H9 (cell line): ENCODE results near the gene PXDN. TPM values are rescaled to one million over a fixed set of nuclear protein-coding genes. Genes with fewer than 3 reads are reported as not detected.

Experiments used
- DNase-seq: peaks from one replicate; pipeline ENCODE4 v3.0.0-alpha.2; 2017
- H2AFZ ChIP-seq: one replicate; pipeline ENCODE4 v1.6.1; 2013; ENCODE audit warnings: mild to moderate bottlenecking, low read length, control low read depth, moderate library complexity
- H2AK5ac ChIP-seq: 2 replicates; pipeline ENCODE4 v1.6.1; 2013; ENCODE audit warnings: low read length, control low read depth, mixed read lengths; ENCODE audit not compliant: insufficient read length
- H2BK120ac ChIP-seq: one replicate; pipeline ENCODE4 v1.6.1; 2013; ENCODE audit warnings: low read depth, mild to moderate bottlenecking, low read length, control low read depth, inconsistent platforms; ENCODE audit not compliant: poor library complexity, severe bottlenecking
- H2BK12ac ChIP-seq: 2 replicates; pipeline ENCODE4 v1.6.1; 2013; ENCODE audit warnings: low read length, control low read depth, mixed read lengths, low read depth; ENCODE audit not compliant: insufficient read length
- H2BK15ac ChIP-seq: 2 replicates; pipeline ENCODE4 v1.6.1; 2013; ENCODE audit warnings: low read depth, low read length, control low read depth
- H2BK20ac ChIP-seq: one replicate; pipeline ENCODE4 v1.6.1; 2013; ENCODE audit warnings: low read depth, mild to moderate bottlenecking, low read length, control low read depth, inconsistent platforms; ENCODE audit not compliant: poor library complexity, severe bottlenecking
- H2BK5ac ChIP-seq: 2 replicates; pipeline ENCODE4 v1.6.1; 2013; ENCODE audit warnings: low read length, control low read depth, mixed read lengths; ENCODE audit not compliant: insufficient read length
- H3K14ac ChIP-seq: 2 replicates; pipeline ENCODE4 v1.6.1; 2013; ENCODE audit warnings: low read length, control low read depth; ENCODE audit not compliant: insufficient read depth
- H3K18ac ChIP-seq: 2 replicates; pipeline ENCODE4 v1.6.1; 2013; ENCODE audit warnings: low read depth, mild to moderate bottlenecking, mixed read lengths, low read length, control low read depth; ENCODE audit not compliant: insufficient read length
- H3K23ac ChIP-seq: 2 replicates; pipeline ENCODE4 v1.6.1; 2013; ENCODE audit warnings: low read length, control low read depth, mixed read lengths, low read depth; ENCODE audit not compliant: insufficient read length
- H3K23me2 ChIP-seq: 2 replicates; pipeline ENCODE4 v1.6.1; 2013; ENCODE audit warnings: low read depth, mild to moderate bottlenecking, mixed read lengths, low read length, control low read depth; ENCODE audit not compliant: insufficient read length, poor library complexity, severe bottlenecking
- H3K27ac ChIP-seq: 2 replicates; pipeline ENCODE4 v1.5.1; 2013; ENCODE audit warnings: low read length, control low read depth, mixed read lengths, low read depth; ENCODE audit not compliant: insufficient read length
- H3K27me3 ChIP-seq: 2 replicates; pipeline ENCODE4 v1.6.1; 2013; ENCODE audit warnings: low read length, control low read depth, inconsistent platforms; ENCODE audit not compliant: insufficient read depth
- H3K4ac ChIP-seq: 2 replicates; pipeline ENCODE4 v1.6.1; 2013; ENCODE audit warnings: low read depth, mild to moderate bottlenecking, control low read depth, inconsistent platforms, low read length, moderate library complexity
- H3K4me1 ChIP-seq: 2 replicates; pipeline ENCODE4 v1.6.1; 2013; ENCODE audit warnings: low read length, control low read depth, inconsistent platforms; ENCODE audit not compliant: insufficient read depth
- H3K4me2 ChIP-seq: 2 replicates; pipeline ENCODE4 v1.6.1; 2013; ENCODE audit warnings: low read length, control low read depth, mixed read lengths; ENCODE audit not compliant: insufficient read length, insufficient read depth
- H3K56ac ChIP-seq: 2 replicates; pipeline ENCODE4 v1.6.1; 2013; ENCODE audit warnings: low read depth, mild to moderate bottlenecking, mixed read lengths, low read length, control low read depth; ENCODE audit not compliant: insufficient read length
- H3K79me1 ChIP-seq: 2 replicates; pipeline ENCODE4 v1.6.1; 2013; ENCODE audit warnings: low read depth, mild to moderate bottlenecking, moderate library complexity, low read length, control low read depth, inconsistent platforms; ENCODE audit not compliant: insufficient read depth, poor library complexity, severe bottlenecking
- H3K79me2 ChIP-seq: 2 replicates; pipeline ENCODE4 v1.6.1; 2013; ENCODE audit warnings: low read length, control low read depth, inconsistent platforms; ENCODE audit not compliant: insufficient read depth
- H3K9ac ChIP-seq: 2 replicates; pipeline ENCODE4 v1.6.1; 2013; ENCODE audit warnings: low read length, control low read depth, mixed read lengths; ENCODE audit not compliant: insufficient read length; ENCODE audit errors: extremely low read depth
- H3K9me3 ChIP-seq: one replicate; pipeline ENCODE4 v1.6.1; 2013; ENCODE audit warnings: low read depth, low read length, inconsistent platforms; ENCODE audit not compliant: control insufficient read depth
- H3T11ph ChIP-seq: one replicate; pipeline ENCODE4 v1.6.1; 2013; ENCODE audit warnings: mild to moderate bottlenecking, low read length, control low read depth, inconsistent platforms
- H4K20me1 ChIP-seq: one replicate; pipeline ENCODE4 v1.6.1; 2013; ENCODE audit not compliant: control insufficient read depth, insufficient read length, insufficient read depth
- H4K5ac ChIP-seq: 2 replicates; pipeline ENCODE4 v1.6.1; 2013; ENCODE audit warnings: low read depth, mild to moderate bottlenecking, mixed read lengths, low read length, control low read depth; ENCODE audit not compliant: insufficient read length
- H4K8ac ChIP-seq: replicated peaks from 2 replicates; pipeline ENCODE4 v1.6.1; 2013; ENCODE audit warnings: low read length, control low read depth, mixed read lengths, low read depth; ENCODE audit not compliant: insufficient read length
- H4K91ac ChIP-seq: 2 replicates; pipeline ENCODE4 v1.6.1; 2013; ENCODE audit warnings: low read depth, mild to moderate bottlenecking, moderate library complexity, mixed read lengths, low read length, control low read depth; ENCODE audit not compliant: insufficient read length
- H3K27ac Mint-ChIP-seq, 3 experiments: 2 replicates in 2 of 3; 3 replicates in 1 of 3; pipeline ENCODE4 v1.8.0; 2020 to 2021; ENCODE audit warnings: mixed read lengths in 3 of 3, mild to moderate bottlenecking in 1 of 3, moderate library complexity in 1 of 3
- H3K27me3 Mint-ChIP-seq: 2 replicates; pipeline ENCODE4 v1.8.0; 2021; ENCODE audit warnings: low read depth, mild to moderate bottlenecking, moderate library complexity, mixed read lengths
- H3K36me3 Mint-ChIP-seq, 3 experiments: 2 replicates in 2 of 3; 3 replicates in 1 of 3; pipeline ENCODE4 v1.8.0; 2020 to 2021; ENCODE audit warnings: low read depth in 3 of 3, mixed read lengths in 3 of 3; ENCODE audit not compliant: insufficient read depth in 1 of 3
- H3K4me1 Mint-ChIP-seq, 2 experiments: 2 replicates each; pipeline ENCODE4 v1.8.0; 2020; ENCODE audit warnings: mixed read lengths in 2 of 2
- H3K4me3 Mint-ChIP-seq, 2 experiments: 2 replicates in 1 of 2; 3 replicates in 1 of 2; pipeline ENCODE4 v1.8.0; 2020 to 2021; ENCODE audit warnings: mild to moderate bottlenecking in 2 of 2, mixed read lengths in 2 of 2, moderate library complexity in 1 of 2
- H3K9me3 Mint-ChIP-seq, 2 experiments: 2 replicates in 1 of 2; 3 replicates in 1 of 2; pipeline ENCODE4 v1.8.0; 2020; ENCODE audit warnings: mild to moderate bottlenecking in 2 of 2, mixed read lengths in 2 of 2, moderate library complexity in 1 of 2
- CTCF ChIP-seq: fragments of 200-600 bp; sonication (generic); conservative IDR thresholded peaks from 3 replicates; pipeline ENCODE4 v1.8.0; 2021; ENCODE audit warnings: antibody characterized with exemption, mild to moderate bottlenecking
- WGBS: extraction: QIAGEN DNeasy Blood & Tissue Kit; methylation state at CpG from one replicate; pipeline ENCODE4 v1.1.7; 2013; ENCODE audit warnings: missing lambda C conversion rate, low lambda C conversion rate, mixed read lengths; ENCODE audit not compliant: insufficient read length; ENCODE audit errors: extremely low coverage; 5-methylcytosine and 5-hydroxymethylcytosine counted together
- total RNA-seq: library from RNA; stranded (reverse); gene quantifications from 2 replicates; pipeline ENCODE4 v1.2.1, GENCODE V29; 2021

The PXDN gene
- total RNA-seq, 1 experiment from 2014 or later, result 146 TPM

- H3K36me3 Mint-ChIP-seq, result peaks cover 7 to 14% (median 10%) of the 10 kb centered on the region in 3 experiments
- DNase-seq, result peak; percentile 74
- H3K27me3 Mint-ChIP-seq, result no peaks in the 10 kb centered on the region
- Histone ChIP-seq H4K5ac (no peak overlapping the region), H3K56ac (no peak overlapping the region), H3K79me2 (peaks cover 18% of the 10 kb centered on the region; the same call in 1 of the 2 replicates), H3K27me3 (no peaks in the 10 kb centered on the region), H2BK5ac (no peak overlapping the region), H3K79me1 (no peaks in the 10 kb centered on the region), H2BK120ac (no peak overlapping the region), H3K14ac (no peak overlapping the region), H3K4me1 (peaks cover 7% of the 10 kb centered on the region; the same call in 1 of the 2 replicates), H3K23me2 (no peaks in the 10 kb centered on the region), H2BK20ac (no peak overlapping the region), H3K4me2 (no peak overlapping the region), H3K9me3 (no peaks in the 10 kb centered on the region), H2AFZ (no peak overlapping the region), H2AK5ac (no peak overlapping the region), H3K18ac (no peak overlapping the region), H3K4ac (no peak overlapping the region), H4K91ac (no peak overlapping the region), H3K9ac (no peak overlapping the region), H3K23ac (no peak overlapping the region), H4K20me1 (no peaks in the 10 kb centered on the region), H2BK15ac (no peak overlapping the region), H2BK12ac (no peak overlapping the region), H3T11ph (no peak overlapping the region), H4K8ac (no peak overlapping the region), H3K27ac (no peak overlapping the region)
- H3K27ac Mint-ChIP-seq, result peak overlapping the region in 2 of 3 experiments; percentile 20 to 62; a peak in 3 of 7 replicates
- peaks cover 55 to 57% of the 10 kb centered on the region in 2 experiments for H3K4me1 Mint-ChIP-seq
- H3K9me3 Mint-ChIP-seq, result peaks cover 6 to 9% of the 10 kb centered on the region in 2 experiments; a peak in 3 of 5 replicates
- no CpG with 5 or more reads among the region's 14 CpGs for WGBS
- H3K4me3 Mint-ChIP-seq, result peak overlapping the region in 1 of 2 experiments; percentile 30; a peak in 1 of 5 replicates
- TF ChIP-seq CTCF, result no peak
Measured at GRCh38 chr2:1728821-1729220, 15.5 kb downstream of the PXDN start.
